GM23338 (cell line): ENCODE data around the gene ZBTB6.

Experiments used
- EZH2 ChIP-seq: fragments of 200-600 bp; sonication (generic); IDR thresholded peaks from one replicate; pipeline ENCODE4 v1.8.0; 2017; ENCODE audit warnings: antibody characterized with exemption, mild to moderate bottlenecking, low read depth; ENCODE audit not compliant: unreplicated experiment
- EZH2phosphoT487 ChIP-seq: fragments of 200-600 bp; sonication (generic); IDR thresholded peaks from one replicate; pipeline ENCODE4 v1.8.1; 2018; ENCODE audit warnings: antibody characterized with exemption; ENCODE audit not compliant: unreplicated experiment
- NANOG ChIP-seq: IDR thresholded peaks from 2 replicates; pipeline ENCODE4 v1.6.1; 2016; ENCODE audit warnings: antibody characterized with exemption, borderline replicate concordance
- POLR2AphosphoS5 ChIP-seq: IDR thresholded peaks from 2 replicates; pipeline ENCODE4 v1.6.1; 2016; ENCODE audit warnings: antibody characterized with exemption, low read depth
- TF ChIP-seq, protein P1 (sequence below): IDR thresholded peaks from one replicate; pipeline ENCODE4 v1.6.1; 2018; ENCODE audit warnings: antibody characterized with exemption; ENCODE audit not compliant: unreplicated experiment
- TF ChIP-seq, protein P2 (sequence below), 2 experiments: fragments of 200-600 bp in 1 of 2; sonication (generic) in 1 of 2; conservative IDR thresholded peaks; 2 replicates each; pipeline versions ENCODE4 v1.5.1 to v1.6.1; 2016 to 2017; ENCODE audit warnings: antibody characterized with exemption in 2 of 2, low read depth in 2 of 2, mild to moderate bottlenecking in 2 of 2, moderate library complexity in 1 of 2

DNA sequence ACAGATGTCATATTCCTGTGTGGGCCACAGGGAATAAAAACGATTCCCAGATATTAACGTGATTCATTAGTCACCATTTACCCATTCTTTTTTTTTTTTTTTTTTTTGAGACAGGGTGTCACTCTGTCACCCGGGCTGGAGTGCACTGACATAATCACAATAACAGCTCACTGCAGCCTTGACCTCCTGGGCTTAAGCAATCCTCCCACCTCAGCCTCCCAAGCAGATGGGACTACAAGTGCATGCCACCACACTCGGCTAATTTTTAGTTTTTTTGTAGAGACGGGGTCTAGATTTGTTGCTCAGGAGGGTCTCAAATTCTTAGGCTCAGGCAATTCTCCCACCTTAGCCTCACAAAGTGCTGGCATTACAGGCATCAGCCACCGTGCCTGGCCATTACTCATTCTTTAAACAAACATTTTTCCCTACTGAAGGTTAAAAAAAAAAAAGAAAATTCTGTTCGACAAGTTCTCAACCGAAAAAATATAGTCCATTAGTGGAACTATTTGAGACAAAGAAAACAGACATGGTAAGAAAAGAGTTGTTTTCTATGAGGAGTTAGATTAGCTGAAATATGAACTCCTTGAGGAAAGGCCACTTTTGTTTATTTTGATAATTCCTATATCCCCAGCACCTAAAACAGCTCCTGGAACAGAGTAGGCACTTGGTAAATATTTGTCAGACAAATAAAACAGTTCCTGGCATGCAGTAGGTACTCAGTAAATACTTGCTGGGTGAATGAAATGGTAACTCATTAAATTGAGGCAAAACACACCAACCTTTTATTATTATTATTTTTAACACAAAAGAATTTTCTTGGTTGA is 52.6 kb downstream of the ZBTB6 start:
- TF ChIP-seq, protein P1, sequence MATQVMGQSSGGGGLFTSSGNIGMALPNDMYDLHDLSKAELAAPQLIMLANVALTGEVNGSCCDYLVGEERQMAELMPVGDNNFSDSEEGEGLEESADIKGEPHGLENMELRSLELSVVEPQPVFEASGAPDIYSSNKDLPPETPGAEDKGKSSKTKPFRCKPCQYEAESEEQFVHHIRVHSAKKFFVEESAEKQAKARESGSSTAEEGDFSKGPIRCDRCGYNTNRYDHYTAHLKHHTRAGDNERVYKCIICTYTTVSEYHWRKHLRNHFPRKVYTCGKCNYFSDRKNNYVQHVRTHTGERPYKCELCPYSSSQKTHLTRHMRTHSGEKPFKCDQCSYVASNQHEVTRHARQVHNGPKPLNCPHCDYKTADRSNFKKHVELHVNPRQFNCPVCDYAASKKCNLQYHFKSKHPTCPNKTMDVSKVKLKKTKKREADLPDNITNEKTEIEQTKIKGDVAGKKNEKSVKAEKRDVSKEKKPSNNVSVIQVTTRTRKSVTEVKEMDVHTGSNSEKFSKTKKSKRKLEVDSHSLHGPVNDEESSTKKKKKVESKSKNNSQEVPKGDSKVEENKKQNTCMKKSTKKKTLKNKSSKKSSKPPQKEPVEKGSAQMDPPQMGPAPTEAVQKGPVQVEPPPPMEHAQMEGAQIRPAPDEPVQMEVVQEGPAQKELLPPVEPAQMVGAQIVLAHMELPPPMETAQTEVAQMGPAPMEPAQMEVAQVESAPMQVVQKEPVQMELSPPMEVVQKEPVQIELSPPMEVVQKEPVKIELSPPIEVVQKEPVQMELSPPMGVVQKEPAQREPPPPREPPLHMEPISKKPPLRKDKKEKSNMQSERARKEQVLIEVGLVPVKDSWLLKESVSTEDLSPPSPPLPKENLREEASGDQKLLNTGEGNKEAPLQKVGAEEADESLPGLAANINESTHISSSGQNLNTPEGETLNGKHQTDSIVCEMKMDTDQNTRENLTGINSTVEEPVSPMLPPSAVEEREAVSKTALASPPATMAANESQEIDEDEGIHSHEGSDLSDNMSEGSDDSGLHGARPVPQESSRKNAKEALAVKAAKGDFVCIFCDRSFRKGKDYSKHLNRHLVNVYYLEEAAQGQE, result no peak
- no peak for TF ChIP-seq EZH2phosphoT487
- TF ChIP-seq, protein P2, sequence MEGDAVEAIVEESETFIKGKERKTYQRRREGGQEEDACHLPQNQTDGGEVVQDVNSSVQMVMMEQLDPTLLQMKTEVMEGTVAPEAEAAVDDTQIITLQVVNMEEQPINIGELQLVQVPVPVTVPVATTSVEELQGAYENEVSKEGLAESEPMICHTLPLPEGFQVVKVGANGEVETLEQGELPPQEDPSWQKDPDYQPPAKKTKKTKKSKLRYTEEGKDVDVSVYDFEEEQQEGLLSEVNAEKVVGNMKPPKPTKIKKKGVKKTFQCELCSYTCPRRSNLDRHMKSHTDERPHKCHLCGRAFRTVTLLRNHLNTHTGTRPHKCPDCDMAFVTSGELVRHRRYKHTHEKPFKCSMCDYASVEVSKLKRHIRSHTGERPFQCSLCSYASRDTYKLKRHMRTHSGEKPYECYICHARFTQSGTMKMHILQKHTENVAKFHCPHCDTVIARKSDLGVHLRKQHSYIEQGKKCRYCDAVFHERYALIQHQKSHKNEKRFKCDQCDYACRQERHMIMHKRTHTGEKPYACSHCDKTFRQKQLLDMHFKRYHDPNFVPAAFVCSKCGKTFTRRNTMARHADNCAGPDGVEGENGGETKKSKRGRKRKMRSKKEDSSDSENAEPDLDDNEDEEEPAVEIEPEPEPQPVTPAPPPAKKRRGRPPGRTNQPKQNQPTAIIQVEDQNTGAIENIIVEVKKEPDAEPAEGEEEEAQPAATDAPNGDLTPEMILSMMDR (conservative IDR thresholded peaks at IDR 0.05; ENCODE audit: low read depth in 2 of 2), result no peak
- no peak for TF ChIP-seq POLR2AphosphoS5
- TF ChIP-seq EZH2, result no peak
- TF ChIP-seq NANOG, result no peak
